Activated T-cell treated with anti-CD3 and anti-CD28 coated beads for 4 hours (primary cell): Measurements from ENCODE around the gene WNT3A.
"Not testable (repeated sequence)": the region's sequence is repeated elsewhere in the genome, so short reads cannot be mapped to it uniquely, and the experiment has no call there.

Experiments
- DNase-seq: peaks from one replicate; pipeline ENCODE4 v3.0.0-alpha.2; 2020

The WNT3A gene

DNA sequence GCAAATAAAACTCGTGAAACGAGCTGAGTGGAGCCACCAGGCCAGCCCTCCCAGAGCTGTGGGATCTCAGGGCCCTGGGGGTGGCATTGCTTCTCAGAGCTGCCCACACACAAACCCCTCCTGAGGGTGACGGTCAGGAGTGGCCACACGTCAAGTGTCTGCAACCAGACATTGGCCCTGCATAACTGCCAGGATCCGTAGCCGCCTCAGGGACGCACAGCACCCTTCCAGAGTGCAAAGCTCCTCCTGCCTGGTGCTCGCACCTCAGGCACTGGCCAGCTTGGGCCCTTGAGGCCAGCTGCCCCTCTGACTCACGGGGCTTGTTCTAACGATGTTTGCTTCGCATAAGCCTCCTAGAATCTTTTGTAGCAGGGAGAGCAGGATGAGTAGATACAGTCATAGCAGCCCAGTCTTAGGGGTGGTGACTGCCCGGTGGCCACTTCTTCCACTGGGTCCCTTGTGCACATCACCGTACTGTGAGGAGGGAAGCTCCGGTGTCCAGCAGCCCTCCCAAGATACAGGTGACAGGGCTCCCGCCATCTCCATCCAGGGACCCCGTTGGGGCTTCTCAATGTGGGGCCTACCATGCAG is 5.0 kb downstream of the WNT3A start:
- DNase-seq, result no peak

DNA sequence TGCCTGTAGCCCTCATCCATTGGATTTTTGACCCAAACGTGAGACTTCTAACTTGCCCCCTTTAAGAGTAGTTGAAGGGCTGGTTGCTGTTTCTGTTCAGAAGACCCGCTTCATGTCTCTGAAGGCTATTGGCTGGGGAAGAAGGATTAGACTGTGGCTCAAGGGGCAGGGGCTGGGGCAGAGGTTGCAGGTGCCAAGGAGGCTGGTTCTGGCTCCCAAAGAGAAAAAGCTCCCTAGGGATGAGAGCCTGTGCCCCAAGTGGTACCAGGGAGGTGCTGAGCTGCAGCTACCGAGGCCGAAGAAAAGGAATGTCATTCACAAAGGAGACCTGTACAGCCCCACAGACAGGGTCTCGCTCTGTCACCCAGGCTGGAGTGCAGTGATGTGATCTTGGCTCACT is 5.8 kb downstream of the WNT3A start:
- DNase-seq, result no peak

DNA sequence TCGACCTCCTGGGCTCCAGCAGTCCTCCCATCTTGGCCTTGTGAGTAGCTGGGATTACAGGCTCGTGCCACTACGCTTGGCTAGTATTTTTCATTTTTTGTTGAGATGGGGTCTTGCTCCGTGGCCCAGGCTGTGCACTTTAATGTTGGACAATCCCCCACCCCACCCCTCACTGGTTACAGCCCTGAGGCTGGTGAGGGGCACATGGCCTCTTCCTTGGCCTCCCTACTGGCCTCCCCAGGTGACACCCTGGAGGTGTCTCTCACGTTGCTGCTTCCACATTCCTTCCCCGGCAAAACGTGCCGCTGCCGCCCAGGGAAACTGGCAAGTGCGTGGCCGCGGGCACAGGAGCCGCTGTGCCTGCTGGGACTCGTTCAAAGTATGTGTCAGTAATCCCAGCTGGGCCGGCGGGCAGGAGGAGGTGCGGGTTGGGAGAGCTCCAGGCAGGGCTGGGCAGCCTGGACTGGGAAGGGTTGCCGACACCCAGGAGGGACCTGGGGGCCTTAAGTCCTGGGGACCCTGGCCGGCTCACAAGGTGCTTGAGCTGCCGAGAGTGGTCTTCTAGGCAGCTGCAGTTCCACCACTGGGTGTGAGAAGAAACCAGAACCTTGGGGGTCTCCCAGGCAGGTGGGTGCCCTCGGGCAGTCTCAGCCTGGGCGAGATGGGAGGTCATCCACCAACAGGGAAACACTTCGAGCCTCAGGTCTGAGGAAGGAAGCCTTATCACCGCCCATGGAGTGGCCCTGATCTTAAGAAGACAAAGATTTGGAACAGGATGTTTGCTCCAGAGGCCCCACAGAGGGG is 6.5 kb downstream of the WNT3A start:
- DNase-seq, result no peak

DNA sequence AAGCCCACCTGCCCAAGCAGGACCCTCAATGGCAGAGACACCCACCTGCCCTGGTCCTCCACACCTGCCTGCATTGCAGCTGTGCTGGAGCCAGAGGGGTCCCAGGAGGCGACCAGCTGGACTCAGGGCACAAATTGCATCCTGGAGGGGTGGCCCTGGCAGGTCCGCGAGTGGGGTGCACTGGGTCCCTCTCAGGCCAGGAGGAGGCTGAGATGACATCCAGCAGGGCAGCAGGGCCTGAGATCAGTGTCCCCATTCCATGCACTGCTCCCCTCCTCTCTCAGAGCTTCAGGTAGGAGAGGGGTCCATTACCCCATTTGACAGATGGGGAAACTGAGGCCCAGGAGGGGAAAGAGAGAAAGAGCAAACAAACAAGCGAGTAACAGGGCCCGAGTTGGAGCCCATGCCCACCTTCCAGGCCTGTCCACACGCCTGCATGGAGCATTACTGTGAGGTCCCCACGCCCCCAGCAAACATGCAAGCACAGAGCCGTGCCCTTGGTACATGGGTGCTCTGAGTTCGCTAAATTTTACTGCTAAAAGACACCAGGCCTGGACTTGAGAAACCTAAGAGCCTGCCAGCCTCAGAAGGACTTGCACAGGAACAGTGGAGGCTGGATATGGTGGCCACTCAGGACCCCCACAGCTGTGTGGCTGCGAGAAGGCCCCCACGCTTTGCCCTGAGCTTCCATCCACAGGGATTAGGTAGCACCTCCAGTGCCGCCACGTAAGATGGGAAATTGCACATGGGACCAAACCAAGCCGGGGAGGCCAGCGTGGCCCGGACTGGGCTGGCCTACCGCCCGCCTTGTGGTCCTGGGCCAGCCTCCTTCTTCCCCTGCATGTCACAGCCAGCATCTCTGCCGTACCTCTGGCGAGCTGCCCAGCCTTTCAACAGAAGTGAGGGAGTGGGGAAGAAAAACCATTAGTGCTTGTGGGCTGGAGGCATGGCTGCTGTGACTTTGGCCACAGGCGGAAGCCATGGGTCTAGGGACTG is 7.4 kb downstream of the WNT3A start:
- no peak for DNase-seq

DNA sequence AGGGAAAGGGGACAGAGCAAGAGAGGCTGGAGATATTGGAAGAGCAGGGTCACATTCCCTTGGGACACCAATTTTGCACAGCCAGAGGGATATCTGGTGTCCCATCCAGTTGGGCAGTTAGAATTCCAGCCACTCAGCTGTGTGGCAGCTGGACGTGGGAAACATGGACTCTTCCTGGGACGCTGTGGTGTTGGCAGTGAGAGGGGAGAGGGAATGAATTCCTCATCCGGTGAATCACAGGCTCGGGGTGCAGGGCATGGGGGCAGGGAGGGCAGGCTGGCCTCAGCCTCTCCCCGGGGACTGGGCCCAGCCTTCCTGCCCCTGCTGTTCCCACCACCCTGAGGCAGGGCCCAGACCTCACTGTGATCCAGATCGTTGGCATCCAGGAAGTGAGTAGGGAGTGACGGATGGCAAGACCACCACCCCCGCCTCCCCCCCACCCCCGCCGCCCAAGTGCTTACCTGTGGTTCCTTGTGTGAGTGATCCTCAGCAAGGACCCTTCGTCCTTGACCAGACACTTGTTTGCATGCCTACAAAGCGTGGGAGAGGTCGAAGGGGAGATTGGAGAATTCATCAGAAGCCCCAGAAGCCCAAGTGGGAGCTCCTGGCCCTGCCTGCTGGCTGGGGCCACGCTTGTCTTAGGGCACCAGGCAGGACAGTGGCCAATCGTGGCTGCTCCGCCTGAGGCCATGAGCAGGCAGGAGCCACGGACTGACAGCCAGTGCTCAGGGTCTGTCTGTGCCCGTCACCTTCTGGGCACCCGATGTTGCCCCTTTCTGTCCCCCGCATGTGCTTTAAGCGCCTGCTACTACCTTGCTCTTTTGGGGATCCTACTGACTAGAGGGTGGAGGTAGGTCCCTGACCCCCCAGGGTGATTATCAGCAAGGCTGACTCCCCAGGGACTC is 8.7 kb downstream of the WNT3A start:
- DNase-seq, result no peak

DNA sequence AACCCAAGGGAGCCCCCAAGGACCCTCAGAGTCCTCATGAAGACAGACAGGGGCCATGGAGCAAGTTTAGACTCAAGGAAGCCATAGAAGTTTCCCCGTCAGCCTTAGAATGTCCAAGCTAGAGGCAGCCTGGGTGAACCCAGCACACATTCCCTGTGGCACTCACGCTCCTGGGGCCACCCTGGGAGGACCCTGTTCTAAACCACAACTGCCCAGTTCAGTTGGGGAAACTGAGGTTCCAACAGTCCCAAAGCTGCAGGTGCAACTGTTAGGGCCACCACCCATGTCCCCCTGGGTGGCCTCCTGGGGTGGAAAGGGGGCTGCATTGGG is 9.3 kb downstream of the WNT3A start:
- no peak for DNase-seq

DNA sequence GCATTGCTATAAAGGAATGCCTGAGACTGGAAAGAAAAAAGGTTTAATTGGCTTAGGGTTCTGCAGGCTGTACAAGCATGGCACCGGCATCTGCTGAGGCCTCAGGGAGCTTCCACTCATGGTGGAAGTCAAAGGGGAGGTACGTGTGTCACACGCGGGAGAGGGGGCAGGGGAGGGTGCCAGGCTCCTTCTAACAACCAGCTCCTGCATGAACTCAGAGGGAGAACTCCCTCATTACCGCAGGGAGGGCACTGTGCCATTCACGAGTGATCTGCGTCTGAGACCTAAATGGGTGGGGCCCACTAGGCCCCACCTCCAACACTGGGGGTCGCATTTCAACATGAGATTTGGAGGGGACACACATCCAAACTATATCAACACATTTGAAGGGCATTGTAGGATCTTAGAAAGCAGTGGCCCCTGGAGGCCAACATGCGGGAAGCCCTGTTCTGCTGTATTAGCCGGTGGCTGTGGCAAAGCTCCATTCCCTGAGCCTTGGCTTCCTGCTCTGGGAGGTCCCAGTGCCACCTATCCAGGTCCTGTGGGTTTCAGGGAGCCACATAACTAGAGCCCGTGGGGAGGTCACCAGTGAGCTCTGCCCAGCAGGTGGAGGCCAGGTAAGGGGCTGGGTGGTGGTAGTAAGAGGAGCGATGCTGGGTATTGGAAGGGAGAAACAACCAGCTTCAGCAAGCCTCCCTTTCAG is 10.0 kb downstream of the WNT3A start:
- no peak for DNase-seq

DNA sequence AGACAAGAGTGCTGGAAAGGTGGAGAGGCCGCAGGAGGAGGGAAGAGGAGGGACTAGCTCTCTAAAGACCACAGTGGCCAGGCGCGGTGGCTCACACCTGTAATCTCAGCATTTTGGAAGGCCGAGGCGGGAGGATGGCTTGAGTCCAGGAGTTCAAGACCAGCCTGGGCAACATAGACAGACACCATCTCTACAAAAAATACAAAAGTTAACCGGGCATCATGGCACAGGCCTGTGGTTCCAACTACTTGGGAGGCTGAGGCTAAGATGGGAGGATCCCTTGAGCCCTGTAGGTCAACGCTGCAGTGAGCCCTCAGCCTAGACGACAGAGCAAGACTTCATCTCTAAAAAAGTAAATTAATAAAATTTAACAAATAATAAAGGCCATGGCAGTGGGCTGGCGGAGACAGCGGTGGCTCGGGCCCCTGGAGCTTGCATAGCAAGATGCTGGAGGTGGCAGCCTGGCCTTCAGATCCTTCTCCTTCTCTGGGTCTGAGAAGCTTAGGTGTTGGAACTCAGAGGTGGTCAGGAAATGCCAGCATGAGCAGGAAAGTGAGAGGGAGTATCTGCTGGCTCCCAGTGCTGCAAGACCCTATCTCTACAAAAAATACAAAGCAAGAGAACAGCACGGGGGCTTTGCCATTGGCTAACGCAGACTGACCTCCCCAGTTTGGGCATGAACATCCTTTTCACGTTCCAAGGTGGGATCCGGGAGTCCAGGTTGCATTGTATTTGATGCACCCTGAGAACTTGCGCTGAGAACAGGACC is 10.7 kb downstream of the WNT3A start:
- no peak for DNase-seq

DNA sequence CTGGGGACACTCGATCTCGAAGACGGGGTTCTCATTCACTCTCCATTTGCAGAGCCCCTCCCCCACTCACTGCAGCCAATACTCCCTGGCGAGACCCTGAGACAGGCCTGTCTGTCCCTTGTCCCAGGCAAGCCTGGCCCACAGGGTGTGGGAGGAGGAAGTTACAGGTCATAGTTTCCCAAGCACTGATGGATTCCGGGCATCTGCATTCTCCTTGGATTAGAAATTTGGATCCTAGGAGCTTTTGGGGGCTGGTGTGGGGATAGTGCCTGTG is 11.3 kb downstream of the WNT3A start:
- DNase-seq, result no peak

DNA sequence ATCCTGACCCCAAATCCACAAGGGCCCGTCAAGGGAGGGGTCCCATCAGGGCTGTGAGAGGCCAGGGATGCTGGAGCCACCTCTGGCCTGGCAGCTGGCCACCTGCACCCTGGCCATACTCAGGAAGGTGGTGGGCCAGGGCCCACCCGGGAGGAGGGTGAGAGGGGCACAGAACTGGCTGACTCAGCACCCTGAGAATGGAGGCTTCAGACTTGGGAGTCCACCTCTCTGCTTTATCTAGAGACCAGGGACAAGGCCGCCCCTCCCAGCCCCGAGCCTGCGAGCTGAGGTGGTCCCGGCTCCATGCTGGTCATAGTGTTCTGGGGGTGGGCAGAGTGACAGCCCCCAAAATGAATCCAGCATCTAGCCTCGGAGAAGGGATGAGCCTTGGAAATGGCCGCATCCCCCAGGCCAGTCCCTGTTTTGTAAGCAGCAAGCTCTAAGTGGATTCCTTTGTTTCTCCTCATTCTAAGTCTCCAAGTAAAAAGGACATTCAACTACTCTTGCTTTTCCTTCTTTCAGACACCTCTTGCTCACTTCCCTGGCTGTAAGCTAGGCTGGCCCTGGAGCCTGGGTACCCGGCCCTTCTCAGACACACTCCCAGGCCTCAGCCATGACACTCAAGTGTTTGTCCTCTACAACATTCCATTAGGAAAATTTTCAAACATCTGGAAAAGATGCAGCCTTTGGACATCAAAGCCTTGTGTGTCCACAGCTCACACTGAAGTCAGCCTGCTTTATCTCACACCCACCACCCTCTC is 12.3 kb downstream of the WNT3A start:
- DNase-seq, result no peak

DNA sequence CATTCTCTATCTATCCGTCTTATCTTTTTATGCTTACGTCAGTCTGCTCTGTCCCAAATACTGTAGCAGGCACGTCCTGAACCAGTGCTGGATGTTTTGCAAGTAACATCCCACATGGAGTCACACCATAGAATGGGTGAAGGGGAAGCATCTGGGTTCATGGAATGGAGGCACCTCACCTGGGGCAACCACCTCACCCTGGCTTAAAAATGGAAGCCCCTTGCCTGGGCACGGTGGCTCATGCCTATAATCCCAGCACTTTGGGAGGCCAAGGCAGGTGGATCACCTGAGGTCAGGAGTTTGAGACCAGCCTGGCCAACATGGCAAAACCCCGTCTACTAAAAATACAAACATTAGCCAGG is 12.9 kb downstream of the WNT3A start:
- DNase-seq, result not testable (repeated sequence)

DNA sequence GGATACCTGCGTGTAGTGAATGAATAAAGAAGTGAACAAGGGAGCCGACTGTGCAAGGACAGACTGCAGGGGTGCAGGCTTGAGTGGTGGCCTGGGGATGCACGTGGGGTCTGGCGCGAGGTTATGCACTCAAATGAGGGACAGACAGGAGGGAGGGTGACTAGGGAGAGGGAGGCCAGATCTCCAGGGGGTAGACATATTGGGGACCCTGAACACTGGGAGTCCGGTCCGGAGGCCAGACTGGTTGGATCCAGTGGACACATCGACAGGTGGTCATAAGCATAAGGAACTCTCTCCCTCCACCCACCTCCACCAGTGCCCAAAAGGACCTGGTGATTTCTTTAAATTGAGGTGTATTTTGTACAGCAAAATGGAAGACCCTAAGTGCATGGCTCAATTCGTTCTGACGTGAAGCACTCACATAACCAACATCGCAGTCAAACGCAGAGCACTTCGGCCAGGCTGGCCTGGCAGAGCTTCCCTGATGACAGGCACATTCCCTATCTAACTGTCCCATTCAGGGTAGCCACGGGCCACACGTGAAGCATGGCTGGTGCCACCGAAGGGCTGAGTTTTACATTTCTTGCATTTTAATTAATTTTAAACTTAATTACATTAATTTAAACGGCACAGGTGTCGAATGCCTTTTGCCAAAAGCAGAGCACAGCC is 14.0 kb downstream of the WNT3A start:
- DNase-seq, result no peak

DNA sequence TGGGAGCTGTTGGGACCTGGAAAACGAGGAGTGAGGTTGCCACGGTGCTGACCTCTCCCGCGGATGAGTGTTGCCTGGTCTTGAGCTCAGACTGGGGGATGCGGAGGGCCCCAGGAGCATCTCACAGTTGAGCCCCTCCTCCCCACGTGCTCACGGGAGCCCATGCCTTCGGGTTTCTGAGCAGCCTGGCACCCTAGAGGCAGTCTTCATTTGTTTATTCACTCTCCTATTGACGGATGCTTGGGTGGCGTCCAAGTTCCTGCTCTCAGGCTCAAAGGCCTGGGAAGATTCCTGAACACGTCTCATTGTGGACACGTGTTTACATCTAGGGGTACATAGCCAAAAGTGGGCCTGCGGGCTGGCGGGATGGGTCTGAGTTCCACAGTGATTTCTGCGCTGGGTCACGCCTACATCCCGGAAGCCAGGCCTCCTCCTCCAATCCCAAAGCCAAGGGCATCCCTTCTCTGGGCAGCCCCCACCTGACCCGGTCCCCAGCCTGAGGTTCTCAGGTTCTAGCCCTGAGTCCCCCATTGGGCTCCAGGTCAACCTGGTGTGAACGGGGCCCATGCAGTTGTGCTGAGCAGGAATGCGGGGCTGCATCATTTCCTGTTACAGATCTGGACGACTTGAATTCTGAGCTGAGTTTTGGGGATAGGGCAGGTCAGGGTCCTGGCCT is 14.7 kb downstream of the WNT3A start:
- no peak for DNase-seq

DNA sequence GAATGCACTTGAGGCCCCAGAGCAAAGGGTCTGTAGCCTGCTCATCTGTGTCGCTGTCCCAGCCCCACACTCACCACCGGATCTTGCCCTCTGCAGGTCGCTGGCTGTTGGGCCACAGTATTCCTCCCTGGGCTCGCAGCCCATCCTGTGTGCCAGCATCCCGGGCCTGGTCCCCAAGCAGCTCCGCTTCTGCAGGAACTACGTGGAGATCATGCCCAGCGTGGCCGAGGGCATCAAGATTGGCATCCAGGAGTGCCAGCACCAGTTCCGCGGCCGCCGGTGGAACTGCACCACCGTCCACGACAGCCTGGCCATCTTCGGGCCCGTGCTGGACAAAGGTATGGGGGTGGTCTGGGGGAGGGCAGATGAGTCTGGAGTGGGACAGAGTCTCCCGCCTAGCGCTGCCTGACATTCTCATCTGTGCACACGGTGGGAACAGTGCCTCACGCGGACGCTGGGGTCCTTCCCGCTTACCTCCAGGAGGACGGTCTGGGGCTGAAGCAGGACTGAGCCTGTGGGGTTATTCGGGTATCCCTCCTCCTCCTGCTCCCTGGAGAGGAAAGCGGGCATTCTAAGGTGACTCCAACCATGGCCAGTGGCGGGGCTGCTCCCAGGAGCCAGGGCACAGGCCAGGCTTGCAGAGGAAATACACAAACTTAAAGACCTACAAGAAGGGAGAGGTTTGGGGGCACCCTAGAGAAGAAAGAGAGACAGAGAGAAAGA is 15.9 kb downstream of the WNT3A start:
- DNase-seq, result no peak

DNA sequence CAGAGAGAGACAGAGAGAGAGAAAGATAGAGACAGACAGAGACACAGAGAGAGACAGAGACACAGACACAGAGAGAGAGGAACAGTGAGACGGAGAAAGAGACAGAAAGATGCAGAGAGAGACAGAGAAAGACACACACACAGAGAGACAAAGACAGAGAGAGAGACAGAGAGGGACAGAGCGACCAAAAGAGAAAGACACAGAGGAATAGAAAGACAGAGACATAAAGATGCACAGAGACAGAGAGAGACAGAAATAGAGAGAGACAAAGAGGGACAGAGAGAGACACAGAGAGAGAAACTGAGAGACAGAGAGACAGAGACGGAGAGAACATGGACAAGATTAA is 16.5 kb downstream of the WNT3A start:
- DNase-seq, result no peak

DNA sequence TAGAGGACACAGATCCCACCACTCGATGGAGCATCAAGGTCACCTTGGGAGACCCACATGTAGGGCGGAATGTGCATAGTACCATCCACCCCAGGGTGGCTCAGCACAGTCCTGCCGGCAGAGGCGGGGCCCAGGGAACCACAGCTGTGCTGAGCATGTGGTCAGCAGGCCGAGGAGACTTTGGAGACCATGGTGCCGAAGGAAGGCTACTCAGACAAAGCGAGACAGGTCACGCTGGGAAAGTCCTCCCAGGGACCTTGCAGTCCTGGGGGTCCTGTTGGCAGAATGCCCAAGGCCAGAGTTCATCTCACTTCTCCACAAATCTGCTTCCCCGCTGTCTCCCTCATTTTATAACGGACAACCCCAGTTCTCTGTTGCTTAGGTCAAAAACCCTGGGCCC is 22.5 kb downstream of the WNT3A start:
- no peak for DNase-seq

DNA sequence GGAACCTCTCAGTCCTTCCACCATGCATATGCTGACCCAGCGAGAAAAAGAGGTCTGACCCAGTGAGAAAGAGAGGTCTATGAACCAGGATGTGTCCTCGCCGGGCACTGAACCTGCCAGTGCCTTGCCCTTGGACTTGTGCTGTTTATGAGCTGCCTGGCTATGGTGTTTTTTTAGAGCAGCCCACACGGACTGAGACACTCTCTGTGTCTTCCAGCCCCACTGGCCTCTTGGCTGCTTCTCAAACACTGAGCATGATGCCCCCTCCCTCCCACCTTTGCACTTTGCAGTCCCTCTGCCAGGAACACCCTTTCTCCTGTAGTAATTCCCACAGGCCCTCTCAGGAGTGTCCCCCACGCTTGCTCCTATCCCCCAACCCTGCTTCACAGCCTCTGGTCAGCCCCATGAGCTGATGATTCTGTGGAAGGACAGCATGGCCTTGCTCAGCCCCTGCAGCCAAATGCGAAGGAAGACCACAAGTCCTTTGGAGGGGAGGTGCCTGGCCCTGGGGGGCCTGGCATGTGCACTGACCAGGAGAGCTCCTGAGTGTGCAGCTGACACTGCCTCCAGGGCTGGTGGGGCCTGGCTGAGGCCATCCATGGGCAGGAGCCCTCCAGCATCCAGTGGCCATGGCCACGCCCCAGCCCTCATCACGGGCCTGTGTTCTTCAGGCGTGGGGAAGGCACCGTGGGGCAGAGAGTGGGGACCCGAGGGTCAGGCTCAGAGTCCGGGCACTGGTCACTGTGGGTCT is 23.8 kb downstream of the WNT3A start:
- no peak for DNase-seq

DNA sequence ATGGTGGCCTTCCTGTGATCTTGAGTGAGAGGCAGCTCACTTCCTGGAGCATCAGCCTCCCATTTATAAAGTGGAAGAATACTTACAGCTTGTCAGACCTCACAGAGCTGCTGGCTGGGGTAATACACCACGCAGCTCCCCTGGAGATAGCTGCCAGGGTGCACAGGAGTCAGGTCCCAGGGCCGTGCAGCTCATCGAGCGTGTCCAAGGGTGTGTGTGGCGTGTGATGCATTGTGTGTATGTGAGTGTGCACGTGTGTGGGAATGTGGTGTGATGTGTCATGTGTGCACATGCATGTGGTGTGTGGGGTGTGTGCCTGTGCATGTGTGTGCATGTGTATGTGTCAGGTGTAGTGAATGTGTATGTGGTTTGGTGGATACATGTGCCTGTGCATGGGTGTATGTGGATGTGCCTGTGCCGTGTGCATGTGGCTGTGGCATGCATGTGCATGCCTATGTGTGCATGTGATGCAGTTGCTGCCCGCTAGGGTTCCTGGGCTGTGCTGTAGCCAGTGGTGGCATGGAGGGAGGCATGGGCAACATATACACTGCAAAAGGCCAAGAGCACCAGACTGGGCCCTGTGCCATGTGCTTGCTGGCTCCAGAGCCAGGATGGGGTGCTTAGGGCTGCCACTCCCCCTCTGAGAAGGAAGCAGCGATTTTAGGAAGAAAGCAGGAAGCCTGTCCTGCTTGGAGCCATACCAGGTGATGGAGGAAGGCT is 24.6 kb downstream of the WNT3A start:
- no peak for DNase-seq
